H1 (cell line): ENCODE data around the gene HMCN1. TPM values are rescaled to one million over a fixed set of nuclear protein-coding genes. Genes with fewer than 3 reads are reported as not detected.

Source experiments
- CTCF ChIA-PET: fragments of 300-600 bp; sonication (Branson Sonifier 250); formaldehyde crosslinking; loops from one replicate; lab custom pipeline; 2021; ENCODE audit not compliant: partially characterized antibody; lab: Charles Lee
- POLR2A ChIA-PET: fragments of 300-600 bp; sonication (Branson Sonifier 250); formaldehyde crosslinking; loops from one replicate; lab custom pipeline; 2021; ENCODE audit warnings: inconsistent platforms; ENCODE audit not compliant: partially characterized antibody; lab: Charles Lee
- DNase-seq, 2 experiments: peaks; one replicate each; pipeline versions ENCODE4 v3.0.0 to v3.0.0-alpha.2; 2010 to 2022; ENCODE audit warnings: low spot score in 2 of 2, low read depth in 1 of 2, mixed read lengths in 1 of 2
- FAIRE-seq: peaks from 2 replicates; lab custom pipeline; 2011; peaks lifted over from hg19 to GRCh38; lab: Jason Lieb, UNC
- H2AFZ ChIP-seq: 2 replicates; pipeline ENCODE4 v1.8.1; 2012; ENCODE audit warnings: low read length, inconsistent platforms
- H2AK5ac ChIP-seq: 2 replicates; pipeline ENCODE4 v1.6.1; 2013; ENCODE audit warnings: low read depth, low read length
- H2BK120ac ChIP-seq: replicated peaks from 2 replicates; pipeline ENCODE3; 2013; ENCODE audit warnings: low read depth, low read length, inconsistent platforms
- H2BK12ac ChIP-seq: 2 replicates; pipeline ENCODE4 v1.6.1; 2013; ENCODE audit warnings: low read depth, low read length
- H2BK15ac ChIP-seq: 2 replicates; pipeline ENCODE4 v1.6.1; 2013; ENCODE audit warnings: low read length
- H2BK20ac ChIP-seq: 2 replicates; pipeline ENCODE4 v1.6.1; 2013; ENCODE audit warnings: low read length
- H2BK5ac ChIP-seq: 2 replicates; pipeline ENCODE4 v1.6.1; 2013; ENCODE audit warnings: low read depth, low read length
- H3K14ac ChIP-seq: 2 replicates; pipeline ENCODE4 v1.6.1; 2013; ENCODE audit warnings: inconsistent platforms; ENCODE audit not compliant: insufficient read length
- H3K18ac ChIP-seq: 2 replicates; pipeline ENCODE4 v1.6.1; 2013; ENCODE audit warnings: low read length; ENCODE audit errors: extremely low read depth
- H3K23ac ChIP-seq: 2 replicates; pipeline ENCODE4 v1.6.1; 2013; ENCODE audit warnings: inconsistent platforms; ENCODE audit not compliant: insufficient read length
- H3K23me2 ChIP-seq: 2 replicates; pipeline ENCODE4 v1.6.1; 2013; ENCODE audit warnings: low read depth, low read length
- H3K27ac ChIP-seq: 2 replicates; pipeline ENCODE4 v1.6.1; 2011; ENCODE audit warnings: low read depth, low read length, inconsistent platforms
- H3K27me3 ChIP-seq, 4 experiments: replicated peaks in 1 of 4; 1 replicate in 1 of 4; 2 replicates in 3 of 4; pipeline versions ENCODE4 v1.6.1 to v1.8.1; 2011 to 2013; ENCODE audit warnings: low read length in 3 of 4, mild to moderate bottlenecking in 3 of 4, inconsistent platforms in 2 of 4, mixed read lengths in 2 of 4, moderate library complexity in 1 of 4; ENCODE audit not compliant: control insufficient read depth in 3 of 4, insufficient read depth in 3 of 4; ENCODE audit errors: extremely low read depth in 1 of 4
- H3K36me3 ChIP-seq, 4 experiments: 2 replicates each; pipeline versions ENCODE4 v1.6.1 to v1.8.1; 2011 to 2013; ENCODE audit warnings: mild to moderate bottlenecking in 4 of 4, low read length in 3 of 4, moderate library complexity in 2 of 4, control low read depth in 1 of 4, inconsistent platforms in 1 of 4; ENCODE audit not compliant: insufficient read depth in 4 of 4, control insufficient read depth in 2 of 4
- H3K4ac ChIP-seq: replicated peaks from 2 replicates; pipeline ENCODE3; 2013; ENCODE audit warnings: low read length, low read depth, mixed read lengths, inconsistent platforms; ENCODE audit not compliant: insufficient read length
- H3K4me1 ChIP-seq, 4 experiments: replicated peaks in 1 of 4; 1 replicate in 1 of 4; 2 replicates in 3 of 4; pipeline versions ENCODE4 v1.6.1 to v1.8.1; 2011 to 2013; ENCODE audit warnings: low read length in 3 of 4, inconsistent platforms in 2 of 4, mixed read lengths in 1 of 4; ENCODE audit not compliant: insufficient read depth in 4 of 4, control insufficient read depth in 3 of 4
- H3K4me2 ChIP-seq, 2 experiments: 2 replicates each; pipeline versions ENCODE4 v1.6.1 to v1.8.1; 2011 to 2013; ENCODE audit warnings: low read depth in 2 of 2, low read length in 2 of 2, control low read depth in 1 of 2, inconsistent platforms in 1 of 2, mild to moderate bottlenecking in 1 of 2; ENCODE audit not compliant: insufficient read depth in 1 of 2
- H3K4me3 ChIP-seq, 4 experiments: fragments of 200-600, 300-600 bp in 1 of 4; sonication (generic), shearing (Covaris generic), sonication (Bioruptor Twin) in 1 of 4; 2 replicates each; pipeline versions ENCODE4 v1.5.1 to v1.8.1; 2011 to 2016; ENCODE audit warnings: low read length in 4 of 4, low read depth in 3 of 4, control low read depth in 2 of 4, inconsistent platforms in 2 of 4, mild to moderate bottlenecking in 2 of 4, mixed read lengths in 1 of 4, moderate library complexity in 1 of 4; ENCODE audit not compliant: insufficient read depth in 2 of 4; ENCODE audit errors: extremely low read depth in 1 of 4
- H3K56ac ChIP-seq: replicated peaks from 2 replicates; pipeline ENCODE3; 2013; ENCODE audit warnings: low read depth, mild to moderate bottlenecking, mixed read lengths, low read length, inconsistent platforms; ENCODE audit not compliant: insufficient read length
- H3K79me1 ChIP-seq: 2 replicates; pipeline ENCODE4 v1.6.1; 2013; ENCODE audit warnings: low read depth, low read length, control low read depth
- H3K79me2 ChIP-seq, 2 experiments: 2 replicates each; pipeline versions ENCODE4 v1.6.1 to v1.8.1; 2012 to 2013; ENCODE audit warnings: low read length in 2 of 2, mild to moderate bottlenecking in 2 of 2, inconsistent platforms in 1 of 2; ENCODE audit not compliant: insufficient read depth in 2 of 2, control insufficient read depth in 1 of 2
- H3K9ac ChIP-seq, 4 experiments: replicated peaks in 1 of 4; 1 replicate in 1 of 4; 2 replicates in 3 of 4; pipeline versions ENCODE4 v1.6.1 to v1.8.1; 2011 to 2013; ENCODE audit warnings: low read depth in 3 of 4, low read length in 3 of 4, control low read depth in 2 of 4, mild to moderate bottlenecking in 2 of 4, moderate library complexity in 2 of 4, inconsistent platforms in 1 of 4; ENCODE audit errors: extremely low read depth in 1 of 4
- H3K9me3 ChIP-seq, 2 experiments: 2 replicates each; pipeline versions ENCODE4 v1.6.1 to v1.8.1; 2012 to 2013; ENCODE audit warnings: mild to moderate bottlenecking in 2 of 2, moderate library complexity in 2 of 2, control low read depth in 1 of 2, inconsistent platforms in 1 of 2, low read depth in 1 of 2, low read length in 1 of 2, mixed read lengths in 1 of 2; ENCODE audit not compliant: insufficient read depth in 2 of 2
- H4K20me1 ChIP-seq, 2 experiments: replicated peaks in 1 of 2; 2 replicates each; pipeline versions ENCODE3 to v1.8.1; 2011 to 2013; ENCODE audit warnings: inconsistent platforms in 2 of 2, low read length in 2 of 2, mild to moderate bottlenecking in 1 of 2; ENCODE audit not compliant: insufficient read depth in 2 of 2, control insufficient read depth in 1 of 2
- H4K5ac ChIP-seq: 2 replicates; pipeline ENCODE4 v1.6.1; 2013; ENCODE audit warnings: low read length, low read depth, mixed read lengths, inconsistent platforms; ENCODE audit not compliant: insufficient read length
- H4K8ac ChIP-seq: 2 replicates; pipeline ENCODE4 v1.8.0; 2013; ENCODE audit warnings: mild to moderate bottlenecking, moderate library complexity, low read length, inconsistent platforms; ENCODE audit not compliant: insufficient read depth; ENCODE audit errors: extremely low read depth
- H4K91ac ChIP-seq: replicated peaks from 2 replicates; pipeline ENCODE3; 2013; ENCODE audit warnings: low read length, mixed read lengths, inconsistent platforms; ENCODE audit not compliant: insufficient read length
- BCL11A ChIP-seq, 2 experiments: IDR thresholded peaks; one replicate each; pipeline ENCODE4 v1.6.1; 2011; ENCODE audit warnings: low read depth in 2 of 2, low read length in 2 of 2, mild to moderate bottlenecking in 2 of 2
- EZH2 ChIP-seq: fragments of 200-600 bp; sonication (generic); IDR thresholded peaks from 2 replicates; pipeline ENCODE4 v1.7.1; 2012; ENCODE audit warnings: low read depth, mild to moderate bottlenecking, moderate library complexity, low read length, inconsistent platforms; ENCODE audit not compliant: severe bottlenecking
- HDAC6 ChIP-seq: IDR thresholded peaks from one replicate; pipeline ENCODE4 v1.7.1; 2012; ENCODE audit warnings: low read depth, mild to moderate bottlenecking, inconsistent platforms, low read length, moderate library complexity
- JUN ChIP-seq: IDR thresholded peaks from 2 replicates; pipeline ENCODE4 v1.6.1; 2011; ENCODE audit warnings: low read depth, mild to moderate bottlenecking, improper control_type of control experiment, low read length
- KDM5A ChIP-seq: fragments of 200-600 bp; IDR thresholded peaks from 2 replicates; pipeline ENCODE4 v1.7.1; 2012; ENCODE audit warnings: mild to moderate bottlenecking, low read length, inconsistent platforms, mixed read lengths
- POLR2AphosphoS5 ChIP-seq: IDR thresholded peaks from 2 replicates; pipeline ENCODE4 v1.6.1; 2011; ENCODE audit warnings: low read depth, low read length
- RAD21 ChIP-seq, 2 experiments: IDR thresholded peaks in 1 of 2; conservative IDR thresholded peaks in 1 of 2; 2 replicates each; pipeline ENCODE4 v1.6.1; 2011; ENCODE audit warnings: low read depth in 2 of 2, low read length in 2 of 2, improper control_type of control experiment in 1 of 2, inconsistent platforms in 1 of 2, mild to moderate bottlenecking in 1 of 2, moderate library complexity in 1 of 2
- RNF2 ChIP-seq: fragments of 200-900, 300-1000 bp; sonication (generic); IDR thresholded peaks from 2 replicates; pipeline ENCODE4 v1.7.1; 2016; ENCODE audit warnings: borderline replicate concordance, low read depth, mild to moderate bottlenecking, antibody characterized with exemption, low read length; ENCODE audit not compliant: poor library complexity, severe bottlenecking; ENCODE audit errors: missing control alignments
- SP2 ChIP-seq: IDR thresholded peaks from 2 replicates; pipeline ENCODE4 v1.6.1; 2012; ENCODE audit warnings: mild to moderate bottlenecking, low read length, inconsistent platforms
- WGBS, 2 experiments: shearing (Covaris generic) in 1 of 2; methylation state at CpG; one replicate each; pipeline versions ENCODE4 v1.1.6 to v1.1.7; 2013 to 2015; ENCODE audit warnings: low lambda C conversion rate in 2 of 2, mixed read lengths in 2 of 2, inconsistent platforms in 1 of 2, low coverage in 1 of 2, missing lambda C conversion rate in 1 of 2; ENCODE audit not compliant: insufficient replicate concordance in 2 of 2, insufficient coverage in 1 of 2, insufficient read length in 1 of 2; ENCODE audit errors: extremely low coverage in 1 of 2, missing lambda C conversion rate in 1 of 2; 5-methylcytosine and 5-hydroxymethylcytosine counted together
- polyA plus RNA-seq, 7 experiments: library from polyadenylated mRNA; depleted of rRNA in 3 of 7; stranded (reverse) in 5 of 7; unstranded in 2 of 7; fragments of >200 nt in 5 of 7; fragments of 200-250 nt in 2 of 7; gene quantifications; 1 replicate in 5 of 7; 2 replicates in 1 of 7; 4 replicates in 1 of 7; pipeline versions ENCODE4 v1.2.1 to v1.2.3, GENCODE V29; 2011 to 2013; ENCODE audit warnings: missing spikeins in 2 of 7, mixed read lengths in 2 of 7
- total RNA-seq: library from RNA; stranded (reverse); fragmentation: NEBNext Ultra II Directional; extraction: Animal tissue kit (Norgen Biotek cat#: 25700); gene quantifications from 2 replicates; pipeline ENCODE4 v1.2.1, GENCODE V29; 2021

Gene HMCN1
- total and polyA plus RNA-seq, 2 of the 8 experiments (the other 6 are each of a cell fraction or from before 2014, with no cell fraction given), result 13.8 to 14.6 TPM

GRCh38 chr1:185911978-185912377, 177.8 kb downstream of the HMCN1 start:
- peak overlapping the region in 1 of 4 experiments; percentile 19; a peak in 1 of 8 replicates for H3K4me3 ChIP-seq
- no peaks in the 10 kb centered on the region for H3K23me2 ChIP-seq
- no peak overlapping the region for H2AK5ac ChIP-seq
- no peak overlapping the region for H3K23ac ChIP-seq
- POLR2A ChIA-PET, result no interaction called here
- H3K18ac ChIP-seq, result no peak overlapping the region
- peak overlapping the region; percentile 66; the same call in 1 of the 2 replicates for H2BK5ac ChIP-seq
- no peaks in the 10 kb centered on the region for H3K36me3 ChIP-seq
- 51% methylated on average over 4 of the region's 4 CpGs; no CpG with 5 or more reads in 1 of the 2 experiments for WGBS, 2 experiments
- H2BK15ac ChIP-seq, result no peak overlapping the region
- no peaks in the 10 kb centered on the region for H3K79me1 ChIP-seq
- 0 out of 2 replicates have a peak overlapping the region, but pooled peaks have one; percentile 35 for H2BK12ac ChIP-seq
- no peak overlapping the region for H3K56ac ChIP-seq
- no peaks in the 10 kb centered on the region for H4K20me1 ChIP-seq
- no peak overlapping the region for H3K14ac ChIP-seq
- H4K5ac ChIP-seq, result peak overlapping the region; percentile 83
- H3K4me2 ChIP-seq, result peak overlapping the region; percentile 10 to 47; a peak in 2 of 4 replicates
- H3K4me1 ChIP-seq, result peaks cover 0 to 20% (median 8%) of the 10 kb centered on the region in 4 experiments; a peak in 6 of 7 replicates
- no peaks in the 10 kb centered on the region for H3K27me3 ChIP-seq
- H3K79me2 ChIP-seq, result no peaks in the 10 kb centered on the region
- no peak overlapping the region for H4K8ac ChIP-seq
- no peaks in the 10 kb centered on the region for H3K9me3 ChIP-seq
- no peak overlapping the region for H3K4ac ChIP-seq
- no peak overlapping the region for H3K9ac ChIP-seq
- no peak overlapping the region for H4K91ac ChIP-seq
- peak overlapping the region; percentile 41 for H2BK120ac ChIP-seq
- peak overlapping the region; percentile 63 for H2BK20ac ChIP-seq
- H3K27ac ChIP-seq, result no peak overlapping the region
- DNase-seq (no peak), FAIRE-seq (peak; percentile 7)
- CTCF ChIA-PET, result interaction anchor here (0.6 kb wide), 1 partner anchor 18 kb away, joined by 3 read pairs; no protein-coding TSS in a partner anchor
- H2AFZ ChIP-seq, result no peak overlapping the region
- TF ChIP-seq POLR2AphosphoS5 (no peak), RNF2 (no peak), KDM5A (no peak), RAD21 (IDR thresholded peaks at IDR 0.05 in 1 of 2, conservative IDR thresholded peaks at IDR 0.05 in 1 of 2; ENCODE audit: low read depth in 2 of 2, low read length in 2 of 2) (no peak), HDAC6 (no peak), EZH2 (no peak), BCL11A (IDR thresholded peaks at IDR 0.05; ENCODE audit: low read depth in 2 of 2, low read length in 2 of 2) (no peak), SP2 (no peak), JUN (no peak)
